AG08395 (cell line): Measurements from ENCODE around the gene GVQW3.

ENCODE experiments used
- DNase-seq: peaks from one replicate; pipeline ENCODE4 v3.0.0; 2012; ENCODE audit warnings: mixed read lengths, low spot score

Gene GVQW3

DNA sequence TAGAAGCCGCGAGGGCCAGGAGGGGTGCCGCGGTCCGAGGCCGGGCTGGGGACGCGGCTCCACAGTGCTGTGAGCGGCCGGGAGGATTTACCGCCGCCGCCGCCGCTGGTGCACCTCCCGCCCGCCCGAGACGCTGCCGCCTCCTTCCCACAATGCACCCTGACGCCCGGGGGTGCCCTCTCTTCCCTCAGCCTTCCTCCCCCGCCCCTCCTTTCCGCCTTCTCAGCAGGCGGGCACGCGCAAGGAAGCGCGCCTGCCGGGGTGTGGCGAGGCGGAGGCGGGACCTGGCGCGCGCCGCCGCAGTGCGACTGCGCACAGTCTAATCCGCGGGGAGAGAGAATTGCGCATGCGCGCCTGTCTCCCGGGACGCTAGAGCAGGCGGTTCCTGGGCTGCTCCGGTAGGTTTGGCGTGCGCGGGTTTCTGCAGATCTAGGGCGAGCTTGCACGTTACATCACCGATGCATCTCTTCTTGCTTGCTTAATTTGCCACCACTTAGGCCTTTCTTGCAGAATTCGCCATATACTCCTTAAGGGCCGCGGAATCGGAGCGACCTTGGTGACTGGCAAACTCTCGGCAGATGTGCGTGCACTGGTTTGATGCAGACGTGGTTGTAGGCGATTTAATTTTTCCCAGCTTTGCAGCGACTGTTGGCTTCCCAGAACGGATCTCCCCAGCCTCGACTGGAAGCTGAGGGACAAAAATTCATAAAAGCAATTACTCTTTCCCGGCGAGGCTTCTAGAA, at the start of gene GVQW3, which contains the start of gene THAP12:
Gene GVQW3, plus strand, starts transcription at position 347 of the 743 bp plus-strand sequence. CDS start 506 bp downstream, outside the sequence.
Gene THAP12, minus strand, starts transcription at position 156 of the 743 bp plus-strand sequence. CDS start 296 bp downstream, outside the sequence.
- peak; percentile 100 for DNase-seq

DNA sequence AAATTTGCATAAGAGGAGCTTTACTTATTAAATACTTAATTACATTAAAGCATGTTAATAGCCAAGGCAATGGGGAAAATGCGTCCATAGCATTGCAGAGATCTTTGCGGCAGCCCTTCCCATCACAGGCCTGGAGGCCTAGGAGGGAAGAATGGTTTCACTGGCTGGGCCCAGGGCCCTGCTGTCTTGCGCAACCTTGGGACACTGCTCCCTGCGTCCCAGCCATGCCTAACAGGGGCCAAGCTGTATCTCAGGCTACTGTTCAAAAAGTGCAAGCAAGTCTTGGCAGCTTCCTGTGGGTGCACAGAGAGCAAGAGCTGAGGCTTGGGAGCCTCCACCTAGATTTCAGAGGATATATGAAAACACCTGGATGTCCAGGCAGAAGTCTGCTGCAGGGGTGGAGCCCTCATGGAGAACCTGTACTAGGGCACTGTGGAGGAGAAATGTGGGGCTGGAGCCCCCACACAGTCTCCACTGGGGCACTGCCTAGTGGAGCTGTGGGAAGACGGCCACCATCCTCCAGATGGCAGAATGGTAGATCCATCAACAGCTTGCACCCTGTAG, 46.2 kb upstream of the GVQW3 start:
- no peak for DNase-seq

DNA sequence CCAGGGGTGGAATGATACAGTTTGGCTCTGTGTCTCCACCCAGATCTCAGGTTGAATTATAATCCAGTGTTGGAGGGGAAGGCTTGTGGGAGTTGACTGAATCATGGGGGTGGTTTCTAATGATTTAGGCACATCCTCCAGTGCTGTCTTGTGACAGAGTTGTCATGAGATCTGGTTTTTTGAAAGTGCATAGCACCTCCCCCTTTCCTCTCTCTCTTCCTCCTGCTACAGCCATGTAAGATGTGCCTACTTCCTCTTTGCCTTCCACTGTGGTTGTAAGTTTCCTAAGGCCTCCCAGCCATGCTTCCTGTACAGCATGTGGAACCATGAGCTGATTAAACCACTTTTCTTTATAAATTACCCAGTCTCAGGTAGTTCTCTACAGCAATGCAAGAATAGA, 45.3 kb upstream of the GVQW3 start:
- DNase-seq: no peak

DNA sequence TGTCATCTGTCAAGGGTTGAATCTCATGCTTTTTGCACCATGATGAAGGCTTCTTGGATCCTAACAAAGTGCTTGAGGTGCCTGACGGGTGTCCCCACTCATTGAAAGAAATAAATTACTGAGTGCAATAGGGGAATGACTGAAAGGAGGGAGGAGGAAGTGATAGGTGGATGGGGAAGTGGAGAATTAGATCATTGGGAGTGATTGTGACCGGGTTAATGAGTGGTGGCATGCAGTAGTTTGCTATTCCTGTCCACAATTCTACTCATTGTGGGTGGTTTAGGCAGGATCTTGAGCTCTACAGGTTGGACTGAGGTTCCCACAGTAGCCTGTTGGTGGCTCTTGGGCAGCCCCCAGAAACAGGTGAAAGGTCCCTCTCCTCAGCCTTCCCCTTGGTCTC, 44.5 kb upstream of the GVQW3 start:
- DNase-seq: no peak

DNA sequence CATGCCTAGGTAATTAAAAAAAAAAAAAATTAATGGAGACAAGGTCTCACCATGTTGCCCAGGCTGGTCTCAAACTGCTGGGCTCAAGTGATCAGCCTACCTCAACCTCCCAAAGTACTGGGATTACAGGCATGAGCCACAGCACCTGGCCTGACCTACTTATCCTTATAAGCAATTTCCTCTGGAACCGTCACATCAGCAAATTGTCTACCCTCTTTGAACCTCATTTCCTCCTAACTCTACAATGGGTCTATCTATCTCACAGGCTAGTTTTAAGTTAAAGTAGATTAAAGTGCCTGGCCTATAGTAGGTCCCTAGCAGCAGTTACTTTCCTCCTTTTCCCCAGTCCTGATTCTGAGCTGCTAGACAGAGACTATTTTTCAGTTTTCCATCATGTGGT, 43.7 kb upstream of the GVQW3 start:
- no peak for DNase-seq

DNA sequence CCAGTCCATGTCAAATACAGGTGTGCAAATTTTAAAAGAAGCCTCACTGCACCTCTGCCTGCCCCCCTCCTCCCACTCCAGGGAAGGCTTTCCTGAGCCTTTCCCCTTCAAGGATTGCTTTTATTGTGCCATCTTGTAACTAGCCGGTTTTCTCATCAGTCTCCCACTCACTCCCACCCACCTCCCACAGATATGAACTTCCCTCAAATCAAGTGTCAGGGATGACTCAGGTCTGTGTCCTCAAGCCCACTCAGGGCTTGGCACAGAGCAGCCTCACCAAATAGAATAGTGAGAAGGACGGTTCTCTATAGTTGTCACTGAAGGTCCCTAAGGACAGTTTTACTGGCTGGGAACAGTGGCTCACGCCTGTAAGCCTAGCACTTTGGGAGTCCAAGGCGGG, 43.2 kb upstream of the GVQW3 start:
- DNase-seq: no peak

DNA sequence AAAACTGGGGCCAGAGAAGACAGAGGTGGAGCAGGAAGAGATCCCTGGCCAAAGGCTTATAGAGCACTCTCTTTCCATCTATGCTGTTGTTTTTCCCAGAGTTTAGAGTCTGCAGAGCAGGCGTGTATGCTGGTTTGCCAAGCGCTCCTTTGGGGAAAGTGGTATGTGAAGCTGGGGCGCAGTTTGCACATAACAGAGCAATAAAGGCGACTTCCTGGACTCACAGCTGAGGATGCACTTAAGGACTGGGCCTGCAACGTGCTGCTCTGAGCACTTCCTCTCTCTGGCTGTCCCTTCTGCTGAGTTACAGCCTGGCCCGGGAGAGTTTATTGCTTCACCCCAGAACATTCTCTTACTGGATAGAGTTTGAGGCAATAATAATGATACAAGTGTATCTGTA, 41.9 kb upstream of the GVQW3 start:
- peak; percentile 79 for DNase-seq

DNA sequence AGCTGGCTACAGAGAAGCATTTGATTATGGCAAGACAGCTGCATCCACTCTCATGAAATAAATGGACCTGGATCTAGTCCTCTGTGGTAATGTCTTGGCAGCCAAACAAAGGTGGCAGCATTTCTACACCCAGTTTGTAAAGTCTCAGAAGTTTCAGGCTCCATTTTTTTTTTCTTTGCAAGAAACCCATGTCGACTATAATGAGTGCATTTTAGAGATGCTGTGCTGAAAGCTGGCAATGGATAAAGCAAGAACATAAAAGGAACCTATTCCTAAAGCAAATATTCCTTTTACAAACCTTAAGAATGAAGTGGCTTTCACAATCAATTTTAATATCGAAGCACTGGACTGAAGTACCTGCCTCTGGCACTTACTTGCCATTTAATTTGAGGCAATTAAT, 33.7 kb upstream of the GVQW3 start:
- DNase-seq: no peak

DNA sequence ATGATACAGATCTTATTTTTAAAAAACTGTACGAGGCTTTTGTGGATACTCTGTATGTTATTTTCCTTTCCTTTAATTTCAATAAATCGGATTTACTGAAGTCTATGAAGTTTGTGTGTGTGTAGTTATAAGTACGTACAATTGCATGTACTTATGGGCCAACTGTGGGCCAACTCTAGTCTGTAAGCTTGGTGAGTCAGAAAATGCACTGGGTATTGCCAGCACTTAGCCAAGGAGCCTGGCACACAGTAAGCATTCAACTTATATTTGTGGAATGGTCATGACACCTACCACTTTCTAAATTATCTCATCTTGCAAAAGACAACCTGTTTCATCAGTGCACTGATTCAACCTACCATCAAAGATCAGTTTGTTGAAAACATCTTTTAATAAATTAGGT, 32.8 kb upstream of the GVQW3 start:
- DNase-seq: no peak

DNA sequence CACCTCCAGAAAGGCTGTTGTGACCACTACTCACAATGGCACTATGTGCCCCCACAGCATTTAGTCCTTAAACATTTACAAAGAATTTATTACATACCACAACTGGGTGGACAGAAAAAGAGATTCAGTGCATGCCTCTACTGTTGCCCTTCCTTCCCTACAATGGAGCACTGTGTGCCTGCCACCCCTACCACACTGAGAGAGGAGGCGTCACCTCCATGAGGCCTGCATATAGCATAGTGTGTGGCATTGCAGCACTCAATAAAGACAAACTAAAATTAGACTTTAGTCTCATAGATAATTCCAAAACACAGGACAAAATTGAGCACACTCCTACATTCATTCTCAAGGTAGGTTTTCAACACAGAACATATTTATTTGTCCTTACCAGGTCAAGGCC, 26.0 kb upstream of the GVQW3 start:
- DNase-seq: no peak

DNA sequence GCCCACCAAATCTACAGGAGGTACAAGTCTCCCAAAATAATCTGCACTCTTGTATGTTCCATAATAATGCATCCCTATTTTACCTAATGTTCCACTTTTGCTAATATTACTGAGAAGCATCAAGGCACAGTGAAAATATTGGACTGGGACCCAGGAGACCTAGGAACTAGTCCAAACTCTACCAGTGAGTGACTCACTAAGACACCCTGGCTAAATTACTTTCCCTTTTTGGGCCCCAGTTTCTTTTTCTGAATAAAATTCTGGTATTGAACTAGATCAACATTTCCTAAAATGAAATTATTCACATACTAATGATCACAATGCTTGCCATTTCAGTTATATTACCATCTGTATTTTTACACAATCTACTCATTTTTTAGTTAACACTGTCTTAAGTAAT, 19.7 kb upstream of the GVQW3 start:
- no peak for DNase-seq

DNA sequence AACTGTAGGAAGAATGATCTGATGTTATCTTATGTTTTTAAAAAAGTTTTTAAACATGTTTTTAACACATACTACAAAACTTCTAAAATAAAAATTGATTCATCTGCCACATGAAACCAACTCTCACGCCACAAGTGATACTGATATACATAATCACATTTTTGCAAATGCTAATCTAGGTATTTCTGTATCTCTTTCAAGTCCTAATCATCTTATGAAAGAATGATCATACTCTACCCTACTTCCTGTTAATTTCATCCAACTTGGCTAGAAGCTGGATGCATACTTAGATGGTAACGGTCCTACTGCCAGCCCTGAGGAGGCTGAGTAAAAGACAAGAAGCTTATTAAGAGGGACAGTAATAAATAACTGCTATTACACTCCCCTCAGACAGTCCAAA, 19.3 kb upstream of the GVQW3 start:
- no peak for DNase-seq

DNA sequence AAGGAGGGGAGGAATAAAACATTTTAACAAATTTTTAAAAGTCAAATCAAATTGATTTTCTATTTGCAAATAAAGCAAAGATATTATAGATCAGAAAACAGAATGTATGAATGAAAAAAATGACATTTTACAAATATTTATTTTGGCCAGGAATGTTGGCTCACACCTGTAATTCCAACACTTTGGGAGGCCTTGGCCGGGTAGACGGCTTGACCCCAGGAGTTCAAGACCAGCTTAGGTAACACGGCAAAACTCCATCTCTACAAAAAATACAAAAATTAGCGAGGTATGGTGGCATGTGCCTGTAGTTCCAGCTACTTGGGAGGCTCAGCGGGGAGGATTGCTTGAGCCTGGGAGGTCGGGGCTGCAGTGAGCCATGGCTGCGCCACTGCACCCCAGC, 18.4 kb upstream of the GVQW3 start:
- DNase-seq: no peak

DNA sequence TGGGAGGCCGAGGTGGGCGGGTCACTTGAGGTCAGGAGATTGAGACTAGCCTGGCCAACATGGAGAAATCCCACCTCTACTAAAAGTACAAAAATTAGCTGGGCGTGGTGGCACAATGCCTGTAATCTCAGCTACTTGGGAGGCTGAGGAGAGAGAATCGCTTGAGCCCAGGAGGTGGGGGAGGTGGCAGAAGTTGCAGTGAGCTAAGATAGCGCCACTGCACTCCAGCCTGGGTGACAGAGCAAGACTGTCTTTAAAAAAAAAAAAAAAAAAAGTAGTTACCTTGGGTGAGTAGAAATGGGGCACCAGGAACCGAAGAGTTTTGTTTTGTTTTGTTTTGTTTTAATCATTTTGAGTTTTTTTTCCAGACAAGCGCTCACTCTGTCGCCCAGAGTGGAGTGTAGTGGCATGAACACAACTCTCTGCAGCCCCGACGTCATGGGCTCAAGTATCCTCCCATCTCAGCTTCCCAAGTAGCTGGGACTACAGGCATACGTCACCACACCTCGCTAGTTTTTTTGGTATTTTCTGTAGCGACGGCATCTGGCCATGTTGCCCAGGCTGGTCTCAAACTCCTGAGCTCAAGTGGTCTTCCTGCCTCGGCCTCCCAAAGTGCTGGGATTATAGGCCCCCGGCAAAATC, 16.0 kb upstream of the GVQW3 start:
- no peak for DNase-seq

DNA sequence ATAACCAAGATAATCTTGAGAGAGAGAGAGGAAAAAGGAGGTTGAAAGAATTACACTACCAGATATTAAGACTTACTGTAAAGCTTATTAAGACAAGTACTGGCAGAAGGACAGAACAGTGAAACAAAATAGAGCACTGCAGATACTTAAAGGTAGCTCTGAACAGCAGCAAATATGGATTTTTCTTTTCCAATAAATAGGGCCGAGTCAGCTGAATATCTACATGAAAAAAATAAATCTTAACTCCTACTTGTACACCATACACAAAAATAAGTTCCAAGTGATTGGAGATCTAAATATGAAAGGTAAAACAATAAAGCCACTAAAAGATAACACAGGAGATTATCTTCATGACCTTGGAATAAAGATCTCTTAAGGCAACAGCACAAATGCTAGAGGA, 12.6 kb upstream of the GVQW3 start:
- no peak for DNase-seq

DNA sequence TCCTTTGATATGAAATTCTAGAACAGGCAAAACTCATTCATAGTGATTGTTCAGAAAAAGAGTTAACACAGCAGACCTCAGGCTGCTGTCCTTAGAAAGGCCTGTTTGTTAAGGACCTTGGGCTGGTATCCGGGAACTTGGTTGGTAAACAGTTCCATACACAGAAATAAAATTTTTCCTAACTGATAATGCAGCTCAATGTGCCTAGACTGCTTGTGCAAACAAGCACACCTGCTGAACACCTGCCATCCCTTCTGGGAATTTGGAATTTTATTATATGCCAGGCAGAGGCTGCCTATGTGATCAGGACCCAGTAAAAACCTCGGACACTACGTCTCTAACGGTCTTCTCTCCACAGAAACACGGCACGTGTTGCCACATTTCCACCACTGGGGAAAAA, 11.7 kb upstream of the GVQW3 start:
- no peak for DNase-seq

DNA sequence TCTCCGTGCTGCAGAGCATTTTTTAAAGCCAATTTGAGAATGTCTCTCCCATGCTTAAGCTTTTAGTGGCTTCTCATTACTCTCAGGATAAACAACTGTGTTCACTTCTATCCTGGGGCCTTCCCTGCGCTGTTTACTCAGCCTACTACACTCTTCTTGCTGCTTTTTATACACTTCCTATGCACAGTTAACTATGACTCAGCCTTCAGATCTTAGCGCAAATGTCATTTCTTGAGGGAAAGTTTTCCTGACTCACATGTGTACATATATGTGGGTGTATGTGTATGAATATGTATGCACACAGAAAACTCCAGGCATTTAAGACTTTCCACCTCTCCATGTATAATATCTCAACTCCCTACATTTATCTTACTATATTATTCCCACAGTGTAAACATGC, 10.0 kb upstream of the GVQW3 start:
- peak; percentile 20 for DNase-seq

DNA sequence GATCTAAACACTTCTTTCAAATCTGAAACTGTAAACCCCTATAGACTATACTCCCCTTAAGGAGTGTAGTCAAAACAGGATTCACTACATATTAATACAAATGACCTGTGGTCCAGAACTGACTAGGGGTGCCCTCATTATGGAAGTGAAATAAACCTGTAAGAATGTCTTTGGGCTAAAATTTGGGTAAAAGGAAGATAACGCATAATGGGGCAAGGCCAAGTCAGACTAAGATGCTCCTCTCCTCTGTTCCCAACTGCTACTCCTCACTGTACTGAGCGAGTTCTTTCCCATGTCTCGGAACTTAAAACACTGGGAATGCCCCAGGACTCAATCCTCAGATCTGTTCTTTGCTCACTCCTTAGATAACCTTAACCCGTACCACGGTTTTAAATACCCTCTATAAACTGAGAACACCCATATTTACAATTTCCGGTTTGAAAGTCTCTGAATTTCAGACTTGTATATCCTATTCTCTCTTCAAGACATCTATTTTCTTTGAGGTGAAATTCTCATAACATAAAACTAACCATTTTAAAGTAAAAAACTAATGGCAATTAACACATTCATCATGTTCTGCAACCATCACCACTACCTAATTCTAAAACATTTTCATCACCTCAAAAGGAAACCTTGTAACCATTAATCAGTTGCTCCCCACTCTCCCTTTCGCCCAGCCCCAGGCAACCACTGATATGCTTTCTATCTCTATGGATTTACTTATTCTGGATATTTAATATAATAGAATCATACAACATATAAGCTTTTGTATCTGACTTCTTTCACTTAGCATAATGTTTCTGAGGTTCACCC, 4.2 kb upstream of the GVQW3 start:
- DNase-seq: no peak

DNA sequence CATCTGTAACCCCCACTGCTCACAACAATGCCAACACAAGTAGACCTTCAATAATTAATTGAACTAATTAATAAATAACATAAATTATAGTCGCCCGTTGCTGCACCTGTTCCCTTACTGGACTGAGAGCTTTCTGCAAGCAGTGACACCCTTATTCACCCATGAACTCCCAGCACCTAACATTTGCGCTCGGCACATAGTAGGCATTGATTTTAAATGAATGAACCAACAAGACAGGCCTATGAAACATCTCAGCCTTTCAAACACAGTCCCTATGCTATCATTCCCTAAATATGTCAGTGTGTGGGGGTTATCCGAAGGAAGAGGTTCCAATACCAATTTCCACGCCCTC, 1.3 kb upstream of the GVQW3 start:
- peak; percentile 15 for DNase-seq

DNA sequence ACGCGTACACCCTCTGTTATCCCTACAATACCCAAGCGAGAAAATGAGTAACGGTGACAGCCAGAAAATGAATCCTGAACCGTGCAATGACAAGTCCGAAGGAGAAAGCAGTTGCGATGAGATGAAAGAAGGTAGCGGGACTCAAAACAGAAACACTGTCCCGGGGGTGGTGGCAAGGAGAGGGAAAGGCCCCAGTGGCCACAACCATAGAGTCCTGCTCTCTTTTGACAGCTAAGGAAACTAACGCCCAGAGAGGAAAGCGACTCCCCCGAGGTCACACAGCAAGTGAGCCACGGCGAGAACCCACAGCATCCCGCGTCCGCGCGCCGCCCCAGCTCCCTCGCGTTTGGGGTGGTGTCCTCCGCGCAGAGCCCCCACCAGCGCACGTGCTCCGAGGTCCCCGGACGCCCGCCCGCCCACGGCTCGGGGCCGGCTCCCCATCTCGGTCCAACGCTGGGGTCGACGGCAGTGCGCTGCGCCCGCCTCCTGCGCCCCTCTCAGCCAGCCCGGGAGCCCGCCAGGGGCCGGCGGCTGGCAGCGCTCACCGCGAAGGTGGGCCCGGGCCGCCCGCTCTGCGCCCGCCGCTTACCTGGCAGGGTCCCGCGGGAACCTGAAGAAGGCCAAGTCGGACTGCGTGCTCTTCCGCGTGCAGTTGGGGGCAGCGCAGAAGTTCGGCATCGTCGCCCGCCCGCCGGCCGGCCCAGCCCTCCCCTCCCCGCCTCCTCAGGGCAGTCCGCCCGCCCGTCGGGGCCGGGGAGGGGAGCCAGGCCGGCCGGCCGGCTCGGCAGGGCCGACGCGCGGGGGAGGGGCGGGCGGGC, 755 bp upstream of the GVQW3 start:
- peak; percentile 13 for DNase-seq

DNA sequence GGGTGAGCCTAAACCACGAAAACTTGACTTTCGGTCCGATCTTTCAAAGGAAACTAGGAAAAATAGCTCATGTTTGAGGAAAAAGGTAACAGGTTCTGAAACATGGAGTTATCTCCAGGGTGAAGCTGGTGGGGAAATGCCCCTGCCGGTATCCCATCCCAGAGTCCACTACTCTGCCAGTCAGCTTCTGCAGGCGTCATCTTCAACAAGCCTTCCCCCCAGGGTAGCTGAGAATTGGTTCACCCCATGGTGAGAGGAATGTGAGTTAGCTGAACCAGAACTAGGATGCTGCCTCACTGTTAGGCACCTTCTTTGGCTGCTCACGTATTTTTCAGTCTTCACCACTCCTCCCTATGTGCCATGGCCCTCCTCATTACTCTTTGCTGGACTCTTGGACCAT, 1.1 kb downstream of the GVQW3 start:
- DNase-seq: no peak

DNA sequence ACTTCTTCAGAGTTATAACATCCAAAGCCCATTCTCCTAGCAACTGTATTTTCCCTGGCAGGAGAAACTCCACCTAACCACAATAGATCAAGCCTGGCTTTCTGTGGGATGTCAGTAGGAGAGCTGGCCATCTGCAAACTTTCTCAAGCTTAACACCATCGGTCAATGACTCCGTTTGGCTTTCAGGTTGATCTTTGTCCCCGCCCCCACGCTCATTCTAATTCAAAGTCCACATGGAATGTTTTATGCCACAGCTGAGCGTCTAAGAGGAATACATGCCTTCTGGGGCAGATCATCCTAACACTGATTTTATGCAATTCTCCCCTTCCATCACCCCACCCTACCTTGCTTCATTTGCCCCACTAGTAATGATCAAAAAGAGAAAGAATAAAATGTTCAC, 4.8 kb downstream of the GVQW3 start:
- DNase-seq: no peak
